NT2/D1 (cell line): ENCODE measurements around the gene PPM1H.

Experiments used
- SUZ12 ChIP-seq: IDR thresholded peaks from 2 replicates; pipeline ENCODE4 v1.6.1; 2011; ENCODE audit not compliant: insufficient read length, insufficient read depth; ENCODE audit errors: extremely low read depth
- YY1 ChIP-seq: IDR thresholded peaks from 2 replicates; pipeline ENCODE4 v1.6.1; 2011; ENCODE audit not compliant: insufficient read length, insufficient read depth

- no peak for TF ChIP-seq YY1
- TF ChIP-seq SUZ12 = no peak
Observed at GRCh38 chr12:62656591-62657362, 278.2 kb downstream of the PPM1H start.
